Measurements from ENCODE around the gene LTBR. TPM values are rescaled to one million over a fixed set of nuclear protein-coding genes. Genes with fewer than 3 reads are reported as not detected.

LTBR gene
- polyA plus RNA-seq, 2 of the 4 experiments (the other 2 are of a cell fraction): 57.3 to 110 TPM

GRCh38 chr12:6387541-6387940 lies 3.6 kb downstream of the LTBR start (continued):
- no peak for TF ChIP-seq ZC3H11A (IDR thresholded peaks at IDR 0.05)

GRCh38 chr12:6390084-6390799 lies 6.3 kb downstream of the LTBR start:
- 88% methylated on average over 15 of the region's 15 CpGs for WGBS (ENCODE audit: missing lambda C conversion rate)
- Histone ChIP-seq H3K9me3 (no peaks in the 10 kb centered on the region), H3K27ac (peak overlapping the region in 1 of 2 experiments; percentile 46; a peak in 1 of 6 replicates), H3K4me2 (no peak overlapping the region), H3K4me1 (peaks cover 75% of the 10 kb centered on the region), H3K4me3 (no peak overlapping the region)
- ChIA-PET POLR2A (no interaction called here), CTCF (interaction anchor here (0.8 to 2.1 kb wide), 3 partner anchors 48 to 75 kb away, joined by 4 to 14 read pairs (median 6); partner anchors contain the start of gene TNFRSF1A)
- ATAC-seq: peak in 1 of 2 experiments; percentile 1; a peak in 2 of 6 replicates
- no peak for DNase-seq (ENCODE audit: low read depth in 1 of 2, low spot score in 1 of 2)
- TF ChIP-seq EHF (CRISPR knock-in tag; IDR thresholded peaks at IDR 0.05): no peak
- no peak for TF ChIP-seq HOXA7 (CRISPR knock-in tag; IDR thresholded peaks at IDR 0.05)
- TF ChIP-seq NPAS2 (CRISPR knock-in tag; IDR thresholded peaks at IDR 0.05; ENCODE audit: borderline replicate concordance): no peak
- no peak for FAIRE-seq

GRCh38 chr12:6391013-6391412 lies 7.1 kb downstream of the LTBR start:
- POLR2A ChIA-PET: interaction anchor here (0.7 kb wide), 1 partner anchor 52 kb away, joined by 3 read pairs; no protein-coding TSS in a partner anchor

GRCh38 chr12:6392504-6392903 lies 8.5 kb downstream of the LTBR start:
- no peak for TF ChIP-seq MAFK (IDR thresholded peaks at IDR 0.05; ENCODE audit: partially characterized antibody)
- TF ChIP-seq HOXB5 (CRISPR knock-in tag; IDR thresholded peaks at IDR 0.05): 0 out of 2 replicates have a peak, but pooled peaks have one; percentile 12
- 0 out of 5 replicates have a peak, but pooled peaks of 1 of the 2 experiments have one; percentile 2 for TF ChIP-seq RAD21 (conservative IDR thresholded peaks at IDR 0.05 in 1 of 2, IDR thresholded peaks at IDR 0.05 in 1 of 2)
- no peak for TF ChIP-seq EHMT2 (IDR thresholded peaks at IDR 0.05; ENCODE audit: low read depth)
- no peak for FAIRE-seq
- Histone ChIP-seq H3K9me3 (no peaks in the 10 kb centered on the region), H3K4me1 (peaks cover 54% of the 10 kb centered on the region), H3K4me3 (no peak overlapping the region), H3K27ac (peak overlapping the region; percentile 69 to 74), H3K4me2 (peak overlapping the region; percentile 74)
- CTCF ChIA-PET: interaction anchor here (1.2 to 3.0 kb wide), 3 partner anchors 57 to 73 kb away, joined by 4 to 15 read pairs (median 9); no protein-coding TSS in a partner anchor
- peak in 1 of 2 experiments; percentile 89 for DNase-seq (ENCODE audit: low read depth in 1 of 2, low spot score in 1 of 2)
- WGBS (ENCODE audit: missing lambda C conversion rate): 18% methylated on average over 6 of the region's 6 CpGs
- POLR2A ChIA-PET: interaction anchor here (1.0 to 2.4 kb wide), 4 partner anchors 9 to 60 kb away, joined by 3 to 12 read pairs (median 4); partner anchors contain the start of gene LTBR
- ATAC-seq: peak; percentile 48 to 80; a peak in 4 of 6 replicates

More at GRCh38 chr12:6391013-6391412, 7.1 kb downstream of the LTBR start:
- no peak for DNase-seq (ENCODE audit: low read depth in 1 of 2, low spot score in 1 of 2)
- TF ChIP-seq NFE2L2 (conservative IDR thresholded peaks at IDR 0.05; ENCODE audit: low read length): no peak
- FAIRE-seq: no peak
- peaks cover 69% of the 10 kb centered on the region for H3K4me1 ChIP-seq
- 89% methylated on average over 15 of the region's 17 CpGs for WGBS (ENCODE audit: missing lambda C conversion rate)
- no peak overlapping the region for H3K4me3 ChIP-seq
- ATAC-seq: peak in 1 of 2 experiments; percentile 16; a peak in 3 of 6 replicates
- CTCF ChIA-PET: interaction anchor here (2.1 kb wide), 1 partner anchor 74 kb away, joined by 14 read pairs; no protein-coding TSS in a partner anchor
- peak overlapping the region in 1 of 2 experiments; percentile 39; a peak in 2 of 6 replicates for H3K27ac ChIP-seq
- no peaks in the 10 kb centered on the region for H3K9me3 ChIP-seq
- H3K4me2 ChIP-seq: peak overlapping the region; percentile 74; the same call in 2 of the 3 replicates

- Histone ChIP-seq H3K4me2 (peak overlapping the region; percentile 74), H3K4me1 (peaks cover 48% of the 10 kb centered on the region), H3K9me3 (no peaks in the 10 kb centered on the region), H3K27ac (peak overlapping the region; percentile 53 to 69; a peak in 4 of 6 replicates), H3K4me3 (no peak overlapping the region)
- CTCF ChIA-PET: interaction anchor here (1.2 to 3.0 kb wide), 4 partner anchors 58 to 72 kb away, joined by 4 to 15 read pairs (median 7); no protein-coding TSS in a partner anchor
- 89% methylated on average over 7 of the region's 7 CpGs for WGBS (ENCODE audit: missing lambda C conversion rate)
- FAIRE-seq (no peak), ATAC-seq (no peak), DNase-seq (ENCODE audit: low read depth in 1 of 2, low spot score in 1 of 2) (no peak)
- no peak for TF ChIP-seq MAFK (IDR thresholded peaks at IDR 0.05; ENCODE audit: partially characterized antibody)
- TF ChIP-seq HEYL (CRISPR knock-in tag; IDR thresholded peaks at IDR 0.05): no peak
- TF ChIP-seq RCOR1 (IDR thresholded peaks at IDR 0.05; ENCODE audit: low read depth, low read length): no peak
- no peak for TF ChIP-seq SMC3 (IDR thresholded peaks at IDR 0.05)
- no peak for TF ChIP-seq ELK1 (IDR thresholded peaks at IDR 0.05; ENCODE audit: low read depth, low read length)
- peak; percentile 63; the same call in 1 of the 2 replicates for TF ChIP-seq HOXA7 (CRISPR knock-in tag; IDR thresholded peaks at IDR 0.05)
- no peak for TF ChIP-seq CTCF (IDR thresholded peaks at IDR 0.05)
- TF ChIP-seq HMGXB4 (CRISPR knock-in tag; IDR thresholded peaks at IDR 0.05; ENCODE audit: borderline replicate concordance): no peak
- peak; percentile 48; the same call in 1 of the 2 replicates for TF ChIP-seq FOSB (CRISPR knock-in tag; IDR thresholded peaks at IDR 0.05)
- POLR2A ChIA-PET: interaction anchor here (1.0 to 2.4 kb wide), 5 partner anchors 10 to 57 kb away, joined by 3 to 12 read pairs (median 4); partner anchors contain the start of gene LTBR
Measured at GRCh38 chr12:6393109-6393508, 9.1 kb downstream of the LTBR start.

Measured in A549 (cell line).